ENCODE measurements around the gene AADAC. TPM values are rescaled to one million over a fixed set of nuclear protein-coding genes. Genes with fewer than 3 reads are reported as not detected.
"Not testable (repeated sequence)": the region's sequence is repeated elsewhere in the genome, so short reads cannot be mapped to it uniquely, and the experiment has no call there.

AADAC gene
- polyA plus RNA-seq, 3 donors = 3.4 to 14.3 (median 4.7) TPM

DNA sequence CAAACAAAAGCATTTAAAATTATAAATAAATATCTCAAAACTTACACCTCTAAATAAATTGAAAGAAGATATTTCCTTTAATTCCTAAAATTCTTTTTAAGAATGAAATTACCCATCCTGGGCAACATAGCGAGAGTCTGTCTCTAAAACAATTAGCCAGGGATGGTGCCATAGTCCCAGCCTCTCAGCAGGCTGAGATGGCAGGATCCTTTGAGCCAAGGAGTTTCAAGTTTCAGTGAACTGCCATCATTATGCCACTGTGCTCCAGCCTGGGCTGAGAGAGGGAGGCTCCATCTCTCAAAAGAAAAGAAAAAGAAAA lies 25.4 kb downstream of the AADAC start:
- H3K27ac ChIP-seq (ENCODE audit: low read depth, low read length) = no peak overlapping the region
- WGBS, 3 donors = 85 to 88% (median 85%) methylated on average over 1 of the region's 1 CpG

DNA sequence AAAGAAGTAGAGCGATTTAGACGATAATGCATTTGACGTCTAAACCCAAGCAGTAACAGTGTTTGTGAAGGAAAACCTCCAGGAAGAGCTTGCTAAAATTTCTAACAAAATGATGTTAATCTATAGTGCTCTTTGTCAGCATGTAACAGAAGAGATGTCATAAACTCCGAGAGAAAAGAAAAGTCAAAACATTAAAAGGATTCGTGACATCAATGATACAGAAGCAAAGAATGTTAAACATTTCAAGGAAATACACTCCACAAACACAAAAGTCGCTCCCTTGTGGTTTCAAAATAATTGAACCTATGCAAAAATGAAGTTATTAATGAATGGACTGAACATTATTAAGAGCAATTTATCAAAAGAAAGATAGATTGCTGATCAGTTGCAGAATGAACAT lies 27.9 kb downstream of the AADAC start:
- H3K27ac ChIP-seq (ENCODE audit: low read depth, low read length) = no peak overlapping the region
- WGBS, 3 donors = 90 to 95% (median 92%) methylated on average over 6 of the region's 6 CpGs

DNA sequence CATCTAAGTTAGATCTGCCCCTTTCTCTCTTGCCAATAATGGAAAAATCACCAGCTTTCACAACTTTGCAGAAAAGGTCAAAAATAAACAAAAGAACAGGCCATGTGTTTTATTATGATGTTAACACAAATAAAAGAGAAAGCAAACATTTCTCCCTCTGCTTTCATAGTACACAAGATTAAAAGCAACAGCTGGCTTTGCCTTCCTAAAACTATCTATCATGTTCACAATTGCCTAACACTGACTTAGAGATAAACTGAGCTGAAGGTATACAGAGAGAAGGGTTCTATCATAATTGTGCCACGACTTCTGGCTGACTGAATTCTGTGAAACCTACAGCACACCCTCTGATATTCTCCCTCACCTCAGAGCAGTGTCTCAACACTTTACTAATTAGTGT lies 29.4 kb downstream of the AADAC start:
- no peak overlapping the region for H3K27ac ChIP-seq (ENCODE audit: low read depth, low read length)
- WGBS, 3 donors = 10 to 38% (median 32%) methylated on average over 1 of the region's 1 CpG

DNA sequence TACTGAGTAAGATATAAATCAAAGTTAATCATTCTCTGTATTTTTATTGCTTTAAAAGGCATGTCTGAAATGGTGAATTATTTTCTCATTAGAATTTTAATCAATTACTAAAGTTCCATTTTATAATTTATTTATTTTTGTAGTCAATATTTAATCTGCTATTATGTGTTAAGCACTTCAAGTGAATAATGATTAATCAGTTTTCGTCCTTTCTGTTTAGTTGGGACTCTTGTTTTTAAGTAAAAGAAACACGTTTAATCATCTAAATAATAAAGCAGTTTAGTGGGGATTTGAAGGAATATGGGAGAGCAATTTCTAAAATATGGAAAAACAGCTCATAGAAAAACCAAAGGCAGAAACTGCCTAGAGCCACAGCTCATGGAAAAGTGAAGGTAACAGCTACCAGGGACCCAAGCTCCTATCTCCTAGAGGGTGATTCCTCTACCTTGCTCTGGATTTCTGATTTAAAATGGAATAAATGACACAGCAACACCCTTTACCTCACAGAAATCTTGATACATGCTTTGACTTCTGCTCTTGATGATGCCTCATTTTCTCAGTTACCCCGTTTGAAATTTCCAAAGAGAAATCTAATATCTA lies 31.5 kb downstream of the AADAC start:
- 48 to 80% (median 78%) methylated on average over 3 of the region's 3 CpGs for WGBS, 3 donors
- no peak overlapping the region for H3K27ac ChIP-seq (ENCODE audit: low read depth, low read length)

DNA sequence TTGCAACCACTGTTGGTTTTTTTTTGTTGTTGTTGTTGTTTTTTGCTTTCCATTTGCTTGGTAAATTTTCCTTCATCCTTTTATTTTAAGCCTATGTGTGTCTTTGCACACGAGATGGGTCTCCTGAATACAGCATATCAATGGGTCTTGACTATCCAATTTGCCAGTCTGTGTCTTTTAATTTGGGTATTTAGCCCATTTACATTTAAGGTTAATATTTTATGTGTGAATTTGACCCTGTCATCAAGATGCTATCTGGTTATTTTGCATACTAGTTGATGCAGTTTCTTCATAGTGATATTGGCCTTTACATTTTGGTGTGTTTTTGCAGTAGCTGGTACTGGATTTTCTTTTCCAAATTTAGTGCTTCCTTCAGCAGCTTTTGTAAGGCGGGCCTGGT lies 36.1 kb downstream of the AADAC start:
- H3K27ac ChIP-seq (ENCODE audit: low read depth, low read length) = not testable (repeated sequence)
- WGBS, 3 donors = 92 to 96% (median 95%) methylated on average over 2 of the region's 2 CpGs

DNA sequence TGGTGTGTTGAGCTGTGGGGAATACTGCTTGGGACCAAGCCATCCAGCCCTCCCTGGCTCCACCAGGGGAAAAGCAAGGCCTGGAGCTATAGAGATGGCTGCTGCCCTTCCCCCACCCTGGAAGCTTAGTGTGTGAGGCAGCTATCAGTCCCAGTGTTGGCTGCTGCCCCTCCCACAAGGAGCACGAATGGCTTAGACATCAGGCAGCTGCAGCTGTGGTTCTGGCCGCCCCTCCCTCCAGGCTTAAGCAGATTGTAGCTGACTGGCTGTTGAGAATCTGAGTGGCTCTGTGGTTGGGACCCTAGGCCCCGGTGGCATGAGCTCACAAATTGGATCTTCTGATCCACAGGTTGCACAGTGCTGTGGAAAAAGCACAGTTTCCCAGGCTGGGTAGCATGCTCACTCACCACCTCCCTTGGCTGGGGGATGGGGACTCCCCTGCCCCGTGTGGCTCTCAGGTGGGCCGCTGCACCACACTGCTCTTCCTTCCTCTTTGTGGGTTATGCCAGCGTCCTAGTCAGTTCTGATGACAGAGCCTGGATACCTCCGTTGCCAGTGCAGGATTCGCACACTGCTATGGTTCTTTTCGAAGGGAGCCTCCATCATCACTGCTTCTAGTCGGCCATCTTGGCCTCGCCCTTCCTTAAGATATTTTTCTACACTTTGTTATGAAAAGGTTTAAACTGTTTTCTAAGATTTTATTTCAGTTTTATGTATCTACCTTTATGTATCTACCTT lies 38.3 kb downstream of the AADAC start:
- no peak overlapping the region for H3K27ac ChIP-seq (ENCODE audit: low read depth, low read length)
- whole genome bisulfite sequencing, 3 donors = 76 to 89% (median 79%) methylated on average over 11 of the region's 11 CpGs

DNA sequence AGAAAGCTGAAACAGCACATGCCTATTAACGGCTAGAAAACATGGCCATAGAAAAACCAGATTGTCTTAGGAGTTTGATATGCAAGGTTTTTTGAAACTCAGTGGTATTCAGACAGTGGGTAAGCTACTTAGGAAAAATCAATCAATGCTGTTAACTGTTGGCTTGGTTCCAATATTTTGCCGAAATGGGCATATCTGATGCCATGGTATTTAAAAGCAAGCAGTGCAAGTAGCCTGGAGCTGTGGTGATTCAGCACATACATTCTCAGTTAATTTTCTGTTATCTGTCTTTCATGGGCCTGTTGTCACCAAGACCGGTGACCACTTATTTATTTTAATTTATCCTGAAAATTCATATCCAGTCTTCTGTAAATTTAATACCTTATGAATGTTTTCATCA lies 42.2 kb downstream of the AADAC start:
- WGBS, 3 donors = 51 to 91% (median 81%) methylated on average over 3 of the region's 3 CpGs
- H3K27ac ChIP-seq (ENCODE audit: low read depth, low read length) = no peak overlapping the region

DNA sequence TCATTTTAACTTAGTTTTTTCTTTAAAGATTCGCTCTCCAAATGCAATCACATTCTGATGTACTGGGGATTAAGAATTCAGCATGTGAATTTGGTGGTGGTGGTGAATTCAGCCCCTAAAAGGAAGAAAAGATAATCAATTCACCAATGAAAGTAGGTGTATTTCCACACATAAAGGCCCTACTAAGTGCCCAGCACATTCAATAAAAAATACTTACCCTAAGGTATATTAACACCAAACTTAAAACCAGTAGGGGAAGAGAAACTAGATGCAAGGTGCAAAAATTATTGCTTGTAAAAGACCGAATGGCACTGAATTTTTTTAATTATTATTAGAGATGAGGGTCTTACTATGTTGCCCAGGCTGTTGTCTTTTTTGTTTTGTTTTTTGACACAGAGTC lies 42.7 kb downstream of the AADAC start:
- H3K27ac ChIP-seq (ENCODE audit: low read depth, low read length) = no peak overlapping the region
- 95 to 96% (median 96%) methylated on average over 2 of the region's 2 CpGs for WGBS, 3 donors

DNA sequence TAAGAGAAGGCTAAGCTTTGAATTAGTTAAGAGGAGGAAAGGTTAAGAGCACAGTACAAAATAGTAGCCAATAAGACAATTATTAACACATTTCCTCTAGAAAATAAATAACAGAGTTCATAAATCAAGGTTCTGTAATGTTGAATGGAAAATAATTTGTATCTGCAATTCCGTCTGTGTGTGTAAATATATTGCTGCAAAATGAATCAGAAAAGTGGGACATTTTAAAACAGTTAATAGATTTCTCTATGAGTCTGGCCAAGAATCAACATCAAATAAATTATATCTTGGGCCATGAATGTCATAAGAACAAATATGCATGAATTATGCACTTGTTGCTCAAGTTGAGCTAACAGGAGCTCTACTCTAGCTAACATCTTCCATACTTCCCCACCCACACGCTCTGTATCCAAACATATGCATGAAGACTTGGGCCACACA lies 45.3 kb downstream of the AADAC start:
- WGBS, 3 donors = 19 to 75% (median 57%) methylated on average over 2 of the region's 2 CpGs
- H3K27ac ChIP-seq (ENCODE audit: low read depth, low read length) = no peak overlapping the region

DNA sequence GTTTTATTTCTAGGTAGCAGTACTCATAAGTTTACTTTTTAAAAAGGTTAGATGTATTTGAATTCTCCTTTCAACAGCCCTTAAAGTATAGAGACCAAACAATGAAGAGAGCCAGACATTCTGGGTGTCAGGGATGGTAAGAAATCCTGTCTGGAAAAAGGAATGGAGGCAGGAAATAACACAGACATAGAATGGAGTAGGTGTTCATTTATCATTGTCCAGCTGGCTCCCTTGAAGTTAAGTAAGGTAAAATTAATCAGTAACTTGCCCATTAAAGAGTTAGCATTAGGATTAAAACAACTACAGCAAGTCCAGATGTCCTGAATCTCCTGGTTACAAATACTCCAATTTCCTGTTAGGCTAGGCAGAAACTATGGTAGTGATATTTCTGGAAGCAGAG lies 46.0 kb downstream of the AADAC start:
- H3K27ac ChIP-seq (ENCODE audit: low read depth, low read length) = no peak overlapping the region

DNA sequence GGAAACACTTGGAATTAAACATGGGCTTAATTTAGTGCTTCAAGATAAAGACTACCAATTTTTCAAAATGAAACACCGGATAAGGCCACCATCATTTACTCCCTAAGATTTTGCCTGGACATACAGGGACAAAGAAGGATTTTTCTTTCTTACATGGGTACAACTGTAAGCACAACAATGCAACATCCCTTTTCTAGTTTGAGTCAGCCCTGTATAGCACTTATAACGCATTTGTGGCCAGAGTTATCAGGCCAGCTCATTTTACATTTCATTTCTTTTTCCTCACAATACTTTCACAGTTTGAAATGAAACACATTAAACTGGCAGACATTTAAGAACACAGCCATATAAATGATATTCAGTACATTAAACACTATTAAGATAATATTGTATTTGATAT lies 49.7 kb downstream of the AADAC start:
- WGBS, 3 donors = 80 to 92% (median 83%) methylated on average over 2 of the region's 2 CpGs
- H3K27ac ChIP-seq (ENCODE audit: low read depth, low read length) = no peak overlapping the region

DNA sequence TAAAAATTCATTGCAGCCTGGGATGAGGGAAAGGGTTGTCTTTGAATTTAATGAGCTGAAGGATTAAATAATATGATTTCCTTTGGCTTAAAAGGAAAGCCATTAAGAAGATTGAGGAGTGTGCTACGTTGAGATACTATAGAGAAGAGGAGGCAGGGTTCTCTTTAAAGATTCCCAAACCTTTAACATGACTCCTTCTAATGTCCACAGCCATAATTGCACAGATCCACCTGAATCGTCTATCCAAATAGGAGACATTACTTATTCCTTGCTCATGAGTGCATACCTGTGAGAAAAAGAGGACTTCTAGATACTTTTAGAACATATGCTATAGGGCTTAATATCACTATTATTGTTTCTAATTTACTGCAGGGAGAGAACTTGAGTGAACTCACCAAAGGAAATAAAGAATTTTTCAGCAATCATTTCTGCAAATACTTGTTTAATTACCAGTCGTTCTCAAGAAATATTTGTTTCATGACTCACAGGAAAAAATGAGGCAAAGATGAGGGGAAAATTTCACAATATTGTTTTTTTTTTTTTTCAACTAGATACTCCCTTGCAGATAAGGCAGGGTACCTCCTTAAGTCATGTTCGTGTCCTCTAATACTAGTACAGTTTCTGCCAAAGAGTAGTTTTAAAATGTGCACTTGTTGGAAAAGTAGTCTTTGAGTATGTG lies 50.6 kb downstream of the AADAC start:
- H3K27ac ChIP-seq (ENCODE audit: low read depth, low read length) = no peak overlapping the region
- WGBS, 3 donors = 42 to 58% (median 47%) methylated on average over 4 of the region's 4 CpGs

DNA sequence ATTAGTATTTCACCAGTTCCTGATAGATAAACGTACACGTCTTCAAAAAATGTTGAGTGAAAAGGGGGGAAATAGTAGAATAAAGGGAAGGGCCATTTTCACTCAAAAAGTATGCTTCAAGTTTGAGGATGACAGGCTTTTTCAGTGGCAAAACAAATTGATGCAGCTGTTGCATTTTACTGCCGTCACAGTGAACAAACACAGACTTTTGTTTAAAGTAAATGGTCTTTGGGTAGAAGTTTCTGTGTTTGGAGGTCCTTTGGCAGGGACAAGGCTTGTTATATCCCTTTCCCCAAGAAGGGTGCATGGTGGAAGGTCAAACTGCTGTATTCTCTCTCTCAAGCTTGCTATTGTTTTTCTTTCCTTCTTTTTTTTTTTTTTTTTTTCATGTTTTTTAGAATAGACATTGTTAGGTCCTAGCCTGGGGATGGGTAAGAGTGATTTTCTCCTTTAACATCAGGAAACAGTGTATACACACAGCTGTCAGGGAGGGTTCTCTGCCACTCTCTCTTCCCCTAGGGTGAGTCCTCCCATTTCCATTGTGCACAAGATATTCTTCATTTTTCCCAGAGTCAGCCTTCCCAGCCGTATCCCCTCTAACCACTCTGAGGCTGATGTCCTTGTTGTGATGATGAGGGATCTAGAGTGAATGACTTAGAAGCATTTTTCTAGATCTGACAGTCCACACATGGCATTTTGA lies 52.9 kb downstream of the AADAC start:
- no peak overlapping the region for H3K27ac ChIP-seq (ENCODE audit: low read depth, low read length)
- WGBS, 3 donors = 63 to 71% (median 64%) methylated on average over 4 of the region's 4 CpGs

DNA sequence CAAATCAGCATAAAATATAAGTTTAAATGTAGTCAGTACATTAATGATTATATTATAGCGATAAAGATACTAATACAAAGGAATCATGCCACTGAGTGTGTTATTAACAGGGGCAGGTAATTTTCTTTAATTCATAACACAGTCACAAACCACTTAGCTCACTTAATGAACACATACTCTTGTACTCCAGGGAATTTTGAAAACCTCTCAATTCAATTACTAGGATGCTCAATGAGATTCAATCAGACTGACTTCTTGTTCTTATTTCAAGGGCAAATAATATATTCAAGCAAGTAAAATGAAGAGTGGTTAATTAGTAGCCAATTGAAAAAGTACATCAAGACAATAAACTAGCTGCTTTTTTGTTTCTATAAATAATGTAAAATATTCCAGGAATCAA lies 53.8 kb downstream of the AADAC start:
- no peak overlapping the region for H3K27ac ChIP-seq (ENCODE audit: low read depth, low read length)
- 92 to 98% (median 95%) methylated on average over 1 of the region's 1 CpG for WGBS, 3 donors

DNA sequence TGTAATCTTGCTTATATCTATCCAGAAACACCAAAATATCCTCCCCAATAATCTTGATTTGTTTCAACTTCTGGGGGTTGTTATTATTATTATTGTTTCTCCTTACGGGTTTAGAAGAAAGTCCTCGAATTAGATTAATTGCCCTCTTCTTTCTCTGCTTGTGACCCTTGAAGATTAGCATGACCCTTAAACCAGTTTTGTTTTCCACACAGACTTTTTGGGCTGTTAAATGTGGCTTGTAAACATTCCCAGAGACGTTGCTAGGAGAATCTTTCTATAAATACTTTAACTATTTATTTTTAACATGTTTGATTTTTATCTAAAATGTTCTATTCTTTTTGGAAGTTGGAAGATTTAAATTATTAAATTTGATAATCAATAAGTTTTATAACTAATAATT lies 55.3 kb downstream of the AADAC start:
- 29 to 42% (median 36%) methylated on average over 3 of the region's 3 CpGs for WGBS, 3 donors

DNA sequence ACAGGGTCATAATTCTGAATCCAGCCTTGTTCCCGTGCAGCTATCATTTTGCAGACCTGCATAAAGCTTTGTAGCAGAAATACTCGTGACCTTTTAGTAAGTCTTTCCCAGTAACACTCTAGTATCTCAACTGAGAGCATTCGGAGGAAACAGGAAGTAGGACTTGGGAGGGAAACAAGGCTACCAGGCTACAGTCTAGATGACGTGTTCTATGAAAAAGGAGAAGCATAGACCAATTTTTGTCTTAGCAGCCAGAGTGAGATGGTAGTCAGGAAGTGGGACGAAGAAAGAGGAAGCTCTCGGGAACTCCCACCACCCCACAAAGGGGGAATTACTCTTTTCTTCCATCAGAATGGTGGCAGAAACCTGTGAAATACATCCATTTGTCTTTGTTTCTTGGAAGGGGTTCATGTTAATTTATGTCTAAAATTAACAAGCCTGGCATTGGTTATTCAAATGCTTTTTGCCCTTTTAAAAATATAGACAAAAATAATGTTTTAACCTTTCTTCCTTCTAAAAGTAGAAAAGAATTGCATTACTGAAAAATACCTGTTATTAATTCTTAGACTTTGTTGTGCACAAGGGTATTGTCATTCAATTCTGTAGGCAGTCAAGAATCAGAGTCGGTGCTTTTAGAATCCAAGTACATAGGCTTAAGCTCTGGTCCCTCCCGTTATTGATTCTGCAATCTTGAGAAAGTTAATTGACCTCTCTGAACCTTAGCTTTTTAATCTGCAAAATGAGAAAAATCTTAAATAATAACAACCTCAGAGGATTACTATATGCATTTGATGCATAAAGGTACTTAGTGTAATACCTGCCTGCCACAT lies 57.9 kb downstream of the AADAC start:
- WGBS, 3 donors = 44 to 64% (median 47%) methylated on average over 8 of the region's 8 CpGs
- no peak overlapping the region for H3K27ac ChIP-seq (ENCODE audit: low read depth, low read length)

More for the DNA sequence above, 55.3 kb downstream of the AADAC start:
- no peak overlapping the region for H3K27ac ChIP-seq (ENCODE audit: low read depth, low read length)

DNA sequence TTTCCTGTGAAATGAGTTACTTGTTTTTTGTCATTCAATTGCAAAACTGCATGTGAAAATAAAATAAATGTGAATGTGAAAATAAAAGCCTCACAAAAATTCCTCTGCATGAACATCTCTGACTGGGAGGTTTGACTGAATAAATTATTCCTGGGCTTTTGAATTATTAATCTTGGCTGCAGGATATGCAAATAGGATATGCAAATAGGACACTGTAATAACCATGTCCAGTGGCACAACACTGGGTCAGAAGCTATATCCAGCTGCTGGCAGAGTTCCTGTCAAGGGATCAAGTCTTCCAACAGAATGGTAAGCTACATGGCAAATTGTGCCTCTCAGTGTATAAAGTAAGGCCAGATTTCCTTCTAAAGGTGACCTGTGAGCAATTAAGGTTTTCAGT lies 59.5 kb downstream of the AADAC start, which contains the start of gene SUCNR1:
Gene SUCNR1 (plus strand): TSS at position 246 of the 400 bp plus-strand sequence. CDS start 6,250 bp downstream, outside the sequence.
- H3K27ac ChIP-seq (ENCODE audit: low read depth, low read length) = no peak within 1 kb of the TSS

DNA sequence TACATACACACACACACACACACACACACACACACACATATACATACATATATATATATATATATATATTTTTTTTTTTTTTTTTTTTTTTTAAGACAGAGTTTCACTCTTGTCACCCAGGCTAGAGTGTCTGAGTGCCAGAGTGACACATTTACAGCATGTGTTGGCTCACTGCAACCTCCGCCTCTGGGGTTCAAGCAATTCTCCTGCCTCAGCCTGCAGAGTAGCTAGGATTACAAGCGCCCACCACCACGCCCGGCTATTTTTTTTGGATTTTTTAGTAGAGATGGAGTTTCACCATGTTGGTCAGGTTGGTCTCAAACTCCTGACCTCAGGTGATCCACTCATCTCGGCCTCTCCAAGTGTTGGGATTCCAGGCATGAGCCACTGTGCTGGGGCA lies 60.2 kb downstream of the AADAC start:
- not testable (repeated sequence) for H3K27ac ChIP-seq (ENCODE audit: low read depth, low read length)
- WGBS, 3 donors = 56 to 94% (median 67%) methylated on average over 5 of the region's 5 CpGs
